Measurements from ENCODE around the gene WLS.

The WLS gene

GRCh38 chr1:68151690-68152089 is 80.6 kb downstream of the WLS start:
- Histone ChIP-seq H3K36me3 (ENCODE audit: insufficient read depth, low read length) (peaks cover 36% of the 10 kb centered on the region), H2AFZ (ENCODE audit: low read length, unreplicated experiment) (no peak overlapping the region), H3K27me3 (ENCODE audit: insufficient read depth, low read length) (no peaks in the 10 kb centered on the region), H3K4me1 (ENCODE audit: control insufficient read depth, insufficient read depth, low read length, unreplicated experiment) (no peaks in the 10 kb centered on the region), H3K4me3 (ENCODE audit: low read depth, low read length) (no peak overlapping the region), H3K79me2 (ENCODE audit: control insufficient read depth, insufficient read depth, low read length, unreplicated experiment) (no peaks in the 10 kb centered on the region), H3K27ac (ENCODE audit: low read depth, low read length) (no peak overlapping the region)

- no peaks in the 10 kb centered on the region for H3K27me3 ChIP-seq (ENCODE audit: insufficient read depth, low read length)
- H3K4me3 ChIP-seq (ENCODE audit: low read depth, low read length): no peak overlapping the region
- H2AFZ ChIP-seq (ENCODE audit: low read length, unreplicated experiment): no peak overlapping the region
- no peak overlapping the region for H3K27ac ChIP-seq (ENCODE audit: low read depth, low read length)
- no peaks in the 10 kb centered on the region for H3K79me2 ChIP-seq (ENCODE audit: control insufficient read depth, insufficient read depth, low read length, unreplicated experiment)
- no peaks in the 10 kb centered on the region for H3K4me1 ChIP-seq (ENCODE audit: control insufficient read depth, insufficient read depth, low read length, unreplicated experiment)
- peaks cover 39% of the 10 kb centered on the region for H3K36me3 ChIP-seq (ENCODE audit: insufficient read depth, low read length)
Observed at GRCh38 chr1:68149907-68150306, 82.4 kb downstream of the WLS start.

- Histone ChIP-seq H3K36me3 (ENCODE audit: insufficient read depth, low read length) (peaks cover 41% of the 10 kb centered on the region), H2AFZ (ENCODE audit: low read length, unreplicated experiment) (no peak overlapping the region), H3K27me3 (ENCODE audit: insufficient read depth, low read length) (no peaks in the 10 kb centered on the region), H3K27ac (ENCODE audit: low read depth, low read length) (no peak overlapping the region), H3K4me3 (ENCODE audit: low read depth, low read length) (no peak overlapping the region), H3K4me1 (ENCODE audit: control insufficient read depth, insufficient read depth, low read length, unreplicated experiment) (no peaks in the 10 kb centered on the region), H3K79me2 (ENCODE audit: control insufficient read depth, insufficient read depth, low read length, unreplicated experiment) (no peaks in the 10 kb centered on the region)
Observed at GRCh38 chr1:68149110-68149798, 83.1 kb downstream of the WLS start.

GRCh38 chr1:68148631-68149030 is 83.7 kb downstream of the WLS start:
- H3K27me3 ChIP-seq (ENCODE audit: insufficient read depth, low read length): no peaks in the 10 kb centered on the region
- H3K4me3 ChIP-seq (ENCODE audit: low read depth, low read length): no peak overlapping the region
- no peaks in the 10 kb centered on the region for H3K79me2 ChIP-seq (ENCODE audit: control insufficient read depth, insufficient read depth, low read length, unreplicated experiment)
- peaks cover 37% of the 10 kb centered on the region for H3K36me3 ChIP-seq (ENCODE audit: insufficient read depth, low read length)
- no peak overlapping the region for H2AFZ ChIP-seq (ENCODE audit: low read length, unreplicated experiment)
- H3K27ac ChIP-seq (ENCODE audit: low read depth, low read length): no peak overlapping the region
- H3K4me1 ChIP-seq (ENCODE audit: control insufficient read depth, insufficient read depth, low read length, unreplicated experiment): no peaks in the 10 kb centered on the region

GRCh38 chr1:68147534-68148171 is 84.7 kb downstream of the WLS start:
- Histone ChIP-seq H2AFZ (ENCODE audit: low read length, unreplicated experiment) (no peak overlapping the region), H3K36me3 (ENCODE audit: insufficient read depth, low read length) (peaks cover 32% of the 10 kb centered on the region), H3K4me1 (ENCODE audit: control insufficient read depth, insufficient read depth, low read length, unreplicated experiment) (no peaks in the 10 kb centered on the region), H3K4me3 (ENCODE audit: low read depth, low read length) (no peak overlapping the region), H3K79me2 (ENCODE audit: control insufficient read depth, insufficient read depth, low read length, unreplicated experiment) (no peaks in the 10 kb centered on the region), H3K27ac (ENCODE audit: low read depth, low read length) (no peak overlapping the region), H3K27me3 (ENCODE audit: insufficient read depth, low read length) (no peaks in the 10 kb centered on the region)

GRCh38 chr1:68145418-68146126 is 86.8 kb downstream of the WLS start:
- Histone ChIP-seq H3K27ac (ENCODE audit: low read depth, low read length) (no peak overlapping the region), H3K36me3 (ENCODE audit: insufficient read depth, low read length) (peaks cover 39% of the 10 kb centered on the region), H3K27me3 (ENCODE audit: insufficient read depth, low read length) (no peaks in the 10 kb centered on the region)

GRCh38 chr1:68144856-68145255 is 87.5 kb downstream of the WLS start:
- Histone ChIP-seq H3K4me3 (ENCODE audit: low read depth, low read length) (no peak overlapping the region), H3K27ac (ENCODE audit: low read depth, low read length) (no peak overlapping the region), H3K4me1 (ENCODE audit: control insufficient read depth, insufficient read depth, low read length, unreplicated experiment) (no peaks in the 10 kb centered on the region), H3K27me3 (ENCODE audit: insufficient read depth, low read length) (no peaks in the 10 kb centered on the region), H3K36me3 (ENCODE audit: insufficient read depth, low read length) (peaks cover 37% of the 10 kb centered on the region), H2AFZ (ENCODE audit: low read length, unreplicated experiment) (no peak overlapping the region), H3K79me2 (ENCODE audit: control insufficient read depth, insufficient read depth, low read length, unreplicated experiment) (no peaks in the 10 kb centered on the region)

More at GRCh38 chr1:68145418-68146126, 86.8 kb downstream of the WLS start:
- H3K79me2 ChIP-seq (ENCODE audit: control insufficient read depth, insufficient read depth, low read length, unreplicated experiment): no peaks in the 10 kb centered on the region
- no peak overlapping the region for H2AFZ ChIP-seq (ENCODE audit: low read length, unreplicated experiment)
- no peaks in the 10 kb centered on the region for H3K4me1 ChIP-seq (ENCODE audit: control insufficient read depth, insufficient read depth, low read length, unreplicated experiment)
- no peak overlapping the region for H3K4me3 ChIP-seq (ENCODE audit: low read depth, low read length)

- Histone ChIP-seq H3K36me3 (ENCODE audit: insufficient read depth, low read length) (peaks cover 26% of the 10 kb centered on the region), H3K27me3 (ENCODE audit: insufficient read depth, low read length) (no peaks in the 10 kb centered on the region), H2AFZ (ENCODE audit: low read length, unreplicated experiment) (no peak overlapping the region), H3K27ac (ENCODE audit: low read depth, low read length) (no peak overlapping the region), H3K79me2 (ENCODE audit: control insufficient read depth, insufficient read depth, low read length, unreplicated experiment) (no peaks in the 10 kb centered on the region), H3K4me1 (ENCODE audit: control insufficient read depth, insufficient read depth, low read length, unreplicated experiment) (no peaks in the 10 kb centered on the region), H3K4me3 (ENCODE audit: low read depth, low read length) (no peak overlapping the region)
Observed at GRCh38 chr1:68143633-68144032, 88.7 kb downstream of the WLS start.

GRCh38 chr1:68142461-68142860 is 89.9 kb downstream of the WLS start:
- no peaks in the 10 kb centered on the region for H3K4me1 ChIP-seq (ENCODE audit: control insufficient read depth, insufficient read depth, low read length, unreplicated experiment)
- H3K4me3 ChIP-seq (ENCODE audit: low read depth, low read length): no peak overlapping the region
- H2AFZ ChIP-seq (ENCODE audit: low read length, unreplicated experiment): no peak overlapping the region
- H3K27ac ChIP-seq (ENCODE audit: low read depth, low read length): no peak overlapping the region
- H3K27me3 ChIP-seq (ENCODE audit: insufficient read depth, low read length): no peaks in the 10 kb centered on the region
- peaks cover 34% of the 10 kb centered on the region for H3K36me3 ChIP-seq (ENCODE audit: insufficient read depth, low read length)
- no peaks in the 10 kb centered on the region for H3K79me2 ChIP-seq (ENCODE audit: control insufficient read depth, insufficient read depth, low read length, unreplicated experiment)

GRCh38 chr1:68142036-68142435 is 90.3 kb downstream of the WLS start:
- Histone ChIP-seq H2AFZ (ENCODE audit: low read length, unreplicated experiment) (no peak overlapping the region), H3K27ac (ENCODE audit: low read depth, low read length) (no peak overlapping the region), H3K4me3 (ENCODE audit: low read depth, low read length) (no peak overlapping the region), H3K4me1 (ENCODE audit: control insufficient read depth, insufficient read depth, low read length, unreplicated experiment) (no peaks in the 10 kb centered on the region), H3K27me3 (ENCODE audit: insufficient read depth, low read length) (no peaks in the 10 kb centered on the region), H3K36me3 (ENCODE audit: insufficient read depth, low read length) (peaks cover 38% of the 10 kb centered on the region), H3K79me2 (ENCODE audit: control insufficient read depth, insufficient read depth, low read length, unreplicated experiment) (no peaks in the 10 kb centered on the region)

All from ACC112 (cell line).